NCI-H2171 treated with DMSO at 0.1 percent for 48 hours (cell line): ENCODE data around the gene CELSR1.

Experiments used
- DNase-seq: peaks from one replicate; lab custom pipeline; 2025; lab: John Stamatoyannopoulos, UW

Gene CELSR1

DNA sequence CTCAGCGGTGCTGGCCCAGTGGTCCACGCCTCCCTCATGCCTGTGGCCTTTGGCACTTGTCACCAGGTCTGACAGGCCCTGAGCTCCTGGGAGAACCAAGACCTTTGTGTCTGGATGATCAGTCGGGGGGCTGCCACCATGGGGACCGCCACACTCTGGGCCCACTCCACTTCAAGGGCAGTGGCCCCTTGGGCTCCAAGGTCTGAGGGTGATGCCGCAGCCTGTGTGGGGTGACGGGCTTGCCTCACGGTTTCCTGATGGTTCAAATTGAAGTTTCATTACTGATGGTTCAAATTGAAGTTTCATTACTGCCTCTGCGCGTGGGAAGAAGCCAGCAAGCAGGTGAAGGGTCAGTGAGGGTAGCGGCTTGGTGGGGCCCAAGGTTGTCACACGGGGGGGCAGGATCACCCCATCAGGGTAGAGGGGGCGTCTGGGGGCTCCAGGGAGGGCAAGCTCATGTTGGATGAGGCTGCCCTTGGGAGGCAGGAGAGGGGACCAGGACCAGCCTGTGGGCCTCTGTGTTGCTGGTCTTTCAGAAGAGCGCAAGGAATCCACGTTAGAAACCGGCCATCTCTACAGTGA, 174.4 kb downstream of the CELSR1 start:
- DNase-seq: no peak

- no peak for DNase-seq
Observed at GRCh38 chr22:46362203-46362933, 175.1 kb downstream of the CELSR1 start.

GRCh38 chr22:46361826-46362202, 175.6 kb downstream of the CELSR1 start:
- DNase-seq: no peak

GRCh38 chr22:46360891-46361290, 176.5 kb downstream of the CELSR1 start:
- DNase-seq: no peak

- no peak for DNase-seq
Observed at GRCh38 chr22:46360097-46360496, 177.3 kb downstream of the CELSR1 start.

DNA sequence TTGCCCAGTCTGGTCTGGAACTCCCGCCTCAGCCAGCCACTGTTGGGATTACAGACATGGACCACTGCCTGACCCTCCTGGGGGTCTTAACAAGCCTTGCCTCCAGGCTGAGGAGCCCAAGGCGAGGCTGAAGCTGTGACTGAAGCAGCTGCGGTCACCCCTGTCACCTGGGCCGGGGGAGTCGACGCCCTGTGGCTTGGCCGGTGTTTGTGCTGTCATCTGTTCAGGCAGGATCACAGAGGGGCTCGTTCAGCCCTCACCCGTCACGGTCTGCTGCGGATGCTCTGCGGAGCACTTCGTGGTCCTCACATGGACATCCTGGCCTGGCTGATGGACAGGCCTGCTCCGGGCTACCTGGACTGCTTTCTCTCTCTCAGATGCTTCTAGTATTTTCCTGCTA, 178.1 kb downstream of the CELSR1 start:
- no peak for DNase-seq

DNA sequence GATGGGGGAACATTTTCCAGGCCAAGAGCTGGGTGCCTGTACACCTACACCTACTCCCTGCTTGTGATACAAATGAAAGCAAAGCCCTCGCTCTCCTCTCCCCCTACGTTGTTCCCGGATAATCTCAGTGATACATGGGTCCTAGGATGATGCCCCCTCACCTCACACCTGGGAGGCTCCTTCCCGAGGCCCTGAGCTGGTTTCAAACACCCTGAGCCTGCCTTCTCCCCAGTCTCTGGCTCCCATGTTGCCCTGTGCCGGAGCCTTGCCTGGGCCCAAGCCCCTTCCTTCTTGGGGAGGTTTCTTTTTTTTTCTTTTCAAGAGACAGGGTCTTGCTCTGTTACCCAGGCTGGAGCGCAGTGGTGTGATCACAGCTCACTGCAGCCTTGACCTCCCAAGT, 178.7 kb downstream of the CELSR1 start:
- no peak for DNase-seq

DNA sequence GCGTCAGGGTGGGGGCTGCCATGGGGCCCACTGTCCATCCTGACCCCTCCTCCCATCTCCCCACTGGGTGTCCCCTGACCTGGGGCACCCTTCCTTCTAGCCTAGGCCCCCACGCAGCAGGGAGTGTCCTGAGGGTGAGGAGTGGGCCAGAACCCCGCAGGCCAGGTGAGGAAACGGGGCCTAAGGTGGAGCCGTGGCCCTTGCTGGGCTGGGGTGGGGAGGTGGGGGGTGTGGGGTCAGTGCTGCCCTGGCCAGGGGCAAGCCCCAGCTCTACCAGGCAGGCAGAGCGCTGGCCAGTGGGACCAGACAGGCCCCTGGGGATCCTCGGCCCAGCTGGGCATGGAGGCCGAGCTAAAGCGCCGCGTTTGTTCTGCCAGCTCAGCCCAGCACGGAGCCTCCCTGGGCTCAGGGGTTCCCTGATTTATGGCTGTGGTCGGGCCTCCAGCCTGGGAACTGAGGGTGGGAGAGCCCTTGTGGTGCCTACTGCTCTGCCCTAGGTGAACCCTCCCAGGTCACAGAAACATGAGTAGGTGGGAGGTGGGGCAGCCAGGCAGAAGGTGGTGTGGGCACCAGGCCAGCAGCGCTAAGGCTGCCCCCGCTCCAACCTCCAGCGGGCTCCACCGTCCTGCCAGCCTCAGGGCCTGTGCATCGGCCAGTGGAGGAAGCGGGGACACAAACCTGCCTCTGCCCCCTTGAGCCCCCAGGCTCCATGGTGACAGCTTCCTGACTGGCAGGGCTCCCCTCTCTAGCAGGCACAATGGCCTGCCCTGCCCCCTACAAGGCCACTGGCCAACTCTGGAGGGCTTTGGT, 179.5 kb downstream of the CELSR1 start:
- no peak for DNase-seq

DNA sequence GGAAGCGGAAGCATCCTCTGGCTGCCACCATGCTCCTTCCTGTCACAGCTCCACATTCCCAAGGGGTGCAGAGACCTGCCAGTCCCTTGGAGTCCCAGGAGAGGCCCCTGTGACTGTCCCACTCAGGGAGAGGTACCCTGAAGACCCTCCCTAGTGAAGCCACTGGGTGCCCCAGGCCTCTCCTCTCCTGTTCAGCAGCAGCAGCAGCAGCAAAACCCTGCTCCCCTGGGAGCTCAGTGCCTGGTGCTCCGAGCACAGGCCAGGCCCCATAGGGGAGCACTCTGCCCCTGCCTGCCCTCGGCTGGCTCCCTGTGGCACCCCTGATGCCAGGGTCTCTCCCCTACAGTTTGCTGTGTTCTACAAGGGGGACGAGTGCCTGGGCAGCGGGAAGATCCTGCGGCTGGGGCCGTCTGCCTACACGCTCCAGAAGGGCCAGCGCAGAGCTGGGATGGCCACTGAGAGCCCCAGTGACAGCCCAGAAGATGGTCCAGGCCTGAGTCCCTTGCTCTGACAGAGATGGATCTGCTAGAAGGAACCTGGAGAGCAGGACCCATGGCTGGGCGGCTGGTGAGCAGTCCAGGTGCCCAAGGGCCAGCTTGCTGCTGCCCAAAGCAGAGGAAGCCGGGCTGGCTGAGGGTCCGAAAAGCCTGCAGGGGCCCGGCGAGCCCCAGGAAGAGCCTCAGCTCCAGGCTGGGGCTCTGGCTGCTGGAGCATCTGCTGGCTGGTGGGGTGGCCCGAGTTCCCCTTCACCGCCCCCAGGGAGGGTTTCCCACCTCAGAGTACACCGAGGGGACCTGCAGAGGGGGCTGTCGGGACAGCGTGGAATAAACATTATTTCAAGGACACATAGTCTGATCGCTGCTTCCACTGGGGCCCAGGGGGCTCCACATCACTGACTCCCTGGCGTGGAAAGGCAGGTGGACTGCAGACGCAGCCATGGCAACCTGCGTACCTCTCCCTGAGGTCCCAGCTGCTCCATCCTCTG, 180.6 kb downstream of the CELSR1 start:
- DNase-seq: no peak

GRCh38 chr22:46355996-46356471, 181.4 kb downstream of the CELSR1 start:
- no peak for DNase-seq

- peak; percentile 68 for DNase-seq
Observed at GRCh38 chr22:46355369-46355995, 181.9 kb downstream of the CELSR1 start.

GRCh38 chr22:46354993-46355305, 182.5 kb downstream of the CELSR1 start:
- DNase-seq: no peak

- no peak for DNase-seq
Observed at GRCh38 chr22:46354176-46354992, 183.0 kb downstream of the CELSR1 start.

DNA sequence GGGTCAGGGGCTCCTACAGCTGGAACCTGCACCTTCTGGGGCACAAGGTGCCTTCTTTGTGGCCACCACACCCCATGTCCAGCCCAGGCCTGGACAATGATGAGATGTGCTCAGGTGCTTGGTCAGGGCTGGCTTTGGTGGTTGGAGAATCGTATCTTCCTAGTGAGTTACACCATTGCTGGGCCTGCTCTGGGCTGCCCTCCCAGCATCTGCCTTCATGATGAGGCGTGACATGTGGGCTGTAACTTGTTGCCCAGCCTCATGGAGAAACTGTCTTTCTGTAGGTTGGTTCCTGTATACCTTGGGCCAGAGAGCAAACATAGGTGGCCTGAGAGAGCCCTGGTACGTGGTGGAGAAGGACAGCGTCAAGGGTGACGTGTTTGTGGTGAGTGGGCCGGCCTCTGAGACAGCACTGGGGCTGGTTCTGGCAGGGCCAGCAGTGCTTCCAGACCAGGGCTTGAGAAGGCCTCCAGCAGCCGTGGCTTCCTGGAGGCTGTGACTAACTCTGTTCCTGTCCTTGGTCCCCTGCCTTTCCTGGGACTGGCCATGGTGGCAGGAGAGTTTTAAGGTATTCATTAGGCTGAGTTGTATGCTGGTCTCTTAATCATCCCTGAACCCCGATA, 183.8 kb downstream of the CELSR1 start:
- peak; percentile 40 for DNase-seq

GRCh38 chr22:46352691-46353386, 184.6 kb downstream of the CELSR1 start:
- DNase-seq: peak; percentile 99

DNA sequence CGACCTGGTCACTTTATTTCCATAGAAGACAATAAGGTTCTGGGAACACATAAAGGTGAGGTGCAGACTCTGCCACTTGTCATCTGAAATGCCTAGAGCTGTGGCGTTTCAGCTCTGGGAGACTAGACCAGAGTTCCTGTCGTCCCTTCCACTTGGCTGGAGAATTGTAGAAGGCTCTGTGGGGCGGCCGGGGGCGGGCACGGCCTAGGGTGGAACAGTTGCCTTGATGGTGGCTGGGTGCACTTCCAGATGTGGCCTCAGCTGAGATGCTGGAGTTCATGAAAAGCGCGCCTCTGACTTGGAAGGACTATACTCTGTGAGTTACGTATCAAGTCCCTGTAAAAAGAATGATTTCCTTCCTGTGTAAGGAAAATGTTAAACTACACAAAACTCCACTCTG, 185.1 kb downstream of the CELSR1 start:
- DNase-seq: no peak

DNA sequence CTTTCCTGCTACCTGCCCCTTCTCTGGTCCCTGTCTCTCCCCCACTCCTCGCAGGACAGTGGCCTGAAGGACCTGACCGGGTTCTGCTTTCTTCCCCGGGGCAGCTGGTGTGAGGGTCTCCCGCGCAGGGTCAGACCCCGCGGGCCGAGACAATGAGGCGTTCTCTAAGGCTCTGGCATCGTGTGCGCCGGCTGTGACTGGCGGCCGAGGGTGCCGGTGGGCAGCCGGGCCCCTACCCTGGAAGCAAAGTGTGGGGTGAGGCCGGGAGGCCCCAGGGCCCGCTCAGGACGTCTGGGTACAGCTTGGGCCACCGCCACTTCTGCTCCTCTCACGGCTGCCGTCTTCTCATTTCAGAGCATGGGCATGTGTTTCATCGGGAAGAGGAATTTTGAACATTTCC, 185.7 kb downstream of the CELSR1 start:
- DNase-seq: no peak

DNA sequence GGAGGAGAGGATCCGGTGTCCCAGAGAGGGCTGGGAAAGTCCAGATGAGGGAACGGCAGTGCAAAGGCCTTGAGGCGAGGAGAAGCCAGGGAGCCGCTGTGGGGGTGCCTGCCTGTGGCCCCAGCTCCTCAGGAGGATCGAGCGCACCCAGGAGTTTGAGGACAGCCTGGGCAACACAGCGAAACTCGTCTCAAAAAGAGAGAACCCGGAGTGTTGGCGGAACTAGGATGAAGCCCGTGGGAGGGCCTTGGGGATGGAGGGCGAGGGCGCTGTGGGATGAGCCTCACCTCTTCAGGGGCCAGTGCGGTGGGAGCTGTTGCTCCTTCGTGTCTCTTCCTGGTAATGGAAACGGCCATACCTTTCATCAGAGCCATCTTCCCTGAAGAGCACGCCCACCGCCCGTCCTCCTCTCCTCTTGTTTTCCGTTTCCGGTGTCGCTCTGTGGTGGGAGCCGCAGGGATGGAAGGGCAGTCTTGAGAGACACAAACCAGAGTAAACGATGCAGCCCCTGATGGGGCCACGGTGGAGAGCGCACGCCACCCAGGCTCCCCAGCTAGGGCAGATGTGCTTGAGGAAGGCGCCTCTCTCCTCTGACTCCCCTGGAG, 186.2 kb downstream of the CELSR1 start:
- no peak for DNase-seq

DNA sequence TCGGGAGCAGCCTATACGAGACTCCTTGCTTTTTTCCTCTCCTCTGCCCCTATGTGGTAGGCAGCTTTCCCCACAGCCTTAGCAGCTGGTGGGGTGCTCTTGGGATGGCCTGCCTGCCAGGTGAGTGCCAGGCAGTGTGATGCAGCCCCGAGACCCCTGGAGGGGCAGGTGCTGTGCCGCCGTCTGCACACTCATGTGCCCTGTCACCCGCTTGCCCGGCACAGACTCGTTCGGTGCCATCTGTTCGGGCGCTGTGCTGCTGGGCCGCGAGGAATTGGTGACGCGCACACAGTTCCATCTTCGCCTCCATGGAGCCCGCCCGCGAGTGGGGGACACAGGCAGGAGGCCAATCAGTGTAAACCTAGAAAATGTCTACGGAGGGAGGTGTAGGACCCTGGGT, 186.8 kb downstream of the CELSR1 start:
- DNase-seq: peak; percentile 39
